Measurements from ENCODE around the gene ZBTB7C. TPM values are rescaled to one million over a fixed set of nuclear protein-coding genes. Genes with fewer than 3 reads are reported as not detected.
A peak's percentile ranks its signal among the peaks of the same experiment; 100 is the strongest.

ZBTB7C gene
- total RNA-seq, 1 donor from 2014 or later: 1.1 TPM

DNA sequence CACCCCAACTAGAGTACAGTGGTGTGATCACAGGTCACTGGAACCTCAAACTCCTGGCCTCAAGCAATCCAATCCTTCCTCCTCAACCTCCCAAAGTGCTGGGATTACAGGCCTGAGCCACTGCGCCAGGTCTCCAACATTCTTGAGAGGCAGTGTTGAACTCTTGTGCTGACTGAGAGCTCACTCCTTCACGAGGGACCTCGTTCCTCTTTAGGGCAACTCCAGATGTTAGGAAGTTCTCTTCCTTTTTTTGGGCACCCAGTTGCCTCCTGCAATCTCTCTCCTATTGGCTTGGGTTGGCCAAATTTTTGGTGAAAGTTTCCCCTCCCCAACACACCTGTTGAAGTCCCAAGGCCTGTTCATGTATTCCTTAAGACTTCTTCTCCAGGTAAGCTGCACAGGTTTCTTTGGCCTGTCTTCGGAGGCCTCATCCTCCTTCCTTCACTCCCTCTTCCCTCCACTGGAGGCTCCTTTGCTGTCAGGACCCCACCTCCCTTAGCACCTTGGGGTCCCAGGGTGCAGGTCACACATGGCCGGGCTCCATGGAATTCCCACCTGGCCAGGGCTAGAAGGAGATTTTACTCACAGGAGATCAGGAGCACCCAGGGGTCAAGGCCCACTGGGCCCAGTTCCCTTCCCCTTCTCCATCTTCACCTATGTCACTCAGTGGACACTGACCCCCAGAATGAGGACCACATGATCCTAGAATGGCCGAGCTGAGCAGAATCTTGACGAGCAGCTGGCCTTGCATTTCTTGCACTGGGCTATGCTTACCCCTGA lies 384.1 kb downstream of the ZBTB7C start:
- H3K36me3 ChIP-seq (ENCODE audit: control insufficient read depth, insufficient read depth, low read length): no peaks in the 10 kb centered on the region
- DNase-seq (ENCODE audit: low read depth): no peak
- no peak for TF ChIP-seq CTCF (IDR thresholded peaks at IDR 0.05; ENCODE audit: insufficient read depth, low read length, poor library complexity, severe bottlenecking)
- H3K27me3 ChIP-seq (ENCODE audit: control insufficient read depth, insufficient read depth, low read length): peaks cover 3% of the 10 kb centered on the region
- H3K4me3 ChIP-seq (ENCODE audit: low read depth, low read length): no peak overlapping the region

GRCh38 chr18:48024009-48024512 lies 385.1 kb downstream of the ZBTB7C start:
- TF ChIP-seq CTCF (IDR thresholded peaks at IDR 0.05; ENCODE audit: insufficient read depth, low read length, poor library complexity, severe bottlenecking): no peak
- Histone ChIP-seq H3K36me3 (ENCODE audit: control insufficient read depth, insufficient read depth, low read length) (no peaks in the 10 kb centered on the region), H3K4me3 (ENCODE audit: low read depth, low read length) (no peak overlapping the region), H3K27me3 (ENCODE audit: control insufficient read depth, insufficient read depth, low read length) (peaks cover 3% of the 10 kb centered on the region)
- DNase-seq (ENCODE audit: low read depth): no peak

DNA sequence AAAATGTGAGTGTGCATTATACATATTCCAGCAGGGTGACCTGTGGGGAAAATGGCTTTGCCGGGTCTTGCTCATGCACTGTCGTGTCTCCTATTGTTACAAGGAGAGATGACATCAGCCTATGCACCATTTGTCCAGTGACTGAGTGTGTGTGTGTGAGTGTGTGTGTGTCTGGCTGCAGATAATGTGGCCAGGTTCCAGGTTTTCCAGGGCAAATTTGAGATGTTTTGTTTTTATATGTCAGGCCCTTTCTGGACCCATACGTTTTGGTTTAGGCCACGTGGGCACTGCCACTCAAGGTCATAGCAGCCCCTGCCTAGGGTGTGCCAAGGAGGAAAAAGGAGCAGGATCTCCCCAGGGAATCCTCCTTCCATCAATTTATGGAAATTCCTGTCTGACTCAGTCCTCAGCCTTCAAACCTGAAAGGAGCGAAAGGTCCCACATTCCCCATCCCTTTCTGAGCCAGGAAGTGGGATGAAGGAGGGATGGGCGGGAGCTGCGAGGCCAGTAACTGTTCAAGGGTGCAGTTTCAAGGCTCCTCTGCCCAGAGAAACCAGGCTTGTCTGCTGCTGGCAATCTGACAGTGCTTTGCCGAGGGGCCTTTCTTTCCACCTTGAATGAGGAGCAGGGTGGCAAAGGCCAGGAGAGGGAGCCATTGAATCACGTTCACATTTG lies 385.7 kb downstream of the ZBTB7C start:
- peaks cover 3% of the 10 kb centered on the region for H3K27me3 ChIP-seq (ENCODE audit: control insufficient read depth, insufficient read depth, low read length)
- TF ChIP-seq CTCF (IDR thresholded peaks at IDR 0.05; ENCODE audit: insufficient read depth, low read length, poor library complexity, severe bottlenecking): peak; percentile 73
- no peak overlapping the region for H3K4me3 ChIP-seq (ENCODE audit: low read depth, low read length)
- H3K36me3 ChIP-seq (ENCODE audit: control insufficient read depth, insufficient read depth, low read length): no peaks in the 10 kb centered on the region
- peak; percentile 80 for DNase-seq (ENCODE audit: low read depth)

DNA sequence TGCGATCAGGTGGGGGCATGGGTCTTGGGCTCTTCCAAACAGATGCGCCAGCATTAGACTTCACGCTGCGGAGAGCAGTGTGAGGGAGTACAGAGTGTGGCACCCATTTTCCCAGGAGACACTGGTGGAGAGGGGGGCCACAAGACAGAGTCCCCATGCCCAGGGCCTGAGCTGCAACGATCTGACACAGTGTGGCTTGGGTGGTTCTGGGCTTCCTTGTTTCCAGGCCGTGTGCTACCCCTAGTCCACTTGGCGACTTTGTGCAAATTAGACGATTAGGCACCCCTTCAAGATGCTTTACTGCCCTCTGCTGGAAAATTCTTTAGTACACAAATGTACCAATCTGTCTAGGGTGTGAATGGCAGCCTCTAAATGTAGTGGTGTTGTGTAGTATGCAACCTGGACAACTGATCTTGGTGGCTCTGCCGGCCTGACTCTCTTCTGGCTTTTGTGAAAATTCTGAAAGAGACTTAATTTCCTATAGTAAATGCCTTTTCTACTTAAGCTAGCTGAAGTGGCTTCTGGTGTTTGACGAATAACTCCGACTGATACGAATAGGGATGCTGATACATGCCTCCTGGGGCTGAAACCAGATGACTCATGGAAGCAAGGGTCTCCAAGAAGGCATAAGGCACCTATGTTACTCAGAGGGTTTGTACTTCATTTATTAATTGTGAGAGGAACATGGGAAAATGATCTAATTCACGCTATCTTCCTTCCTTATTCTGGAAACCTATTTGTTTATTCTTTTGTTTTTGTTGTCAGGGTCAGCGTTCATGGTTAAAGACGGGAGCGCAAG lies 386.5 kb downstream of the ZBTB7C start:
- peak; percentile 51 for TF ChIP-seq CTCF (IDR thresholded peaks at IDR 0.05; ENCODE audit: insufficient read depth, low read length, poor library complexity, severe bottlenecking)
- no peak for DNase-seq (ENCODE audit: low read depth)
- Histone ChIP-seq H3K4me3 (ENCODE audit: low read depth, low read length) (no peak overlapping the region), H3K27me3 (ENCODE audit: control insufficient read depth, insufficient read depth, low read length) (peaks cover 3% of the 10 kb centered on the region), H3K36me3 (ENCODE audit: control insufficient read depth, insufficient read depth, low read length) (no peaks in the 10 kb centered on the region)

DNA sequence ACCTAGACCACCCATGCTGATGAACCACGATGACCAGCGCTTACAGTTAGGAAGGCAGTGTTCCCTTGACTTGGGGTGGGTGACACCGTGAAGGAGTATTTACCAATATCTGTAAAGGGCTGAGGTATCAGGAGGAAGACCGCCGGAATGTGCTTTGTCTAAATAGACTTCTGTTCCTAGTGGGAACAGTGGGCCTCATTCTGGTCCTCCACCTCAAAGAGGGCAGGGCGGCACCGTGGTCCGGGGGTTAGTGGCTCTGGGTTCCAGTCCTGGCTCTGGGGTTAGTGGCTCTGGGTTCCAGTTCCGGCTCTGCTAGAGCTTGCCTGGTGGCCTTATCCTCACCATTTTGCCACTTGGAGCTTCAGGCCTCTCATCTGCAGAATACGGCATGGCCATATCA lies 387.2 kb downstream of the ZBTB7C start:
- DNase-seq (ENCODE audit: low read depth): no peak
- H3K36me3 ChIP-seq (ENCODE audit: control insufficient read depth, insufficient read depth, low read length): no peaks in the 10 kb centered on the region
- no peak for TF ChIP-seq CTCF (IDR thresholded peaks at IDR 0.05; ENCODE audit: insufficient read depth, low read length, poor library complexity, severe bottlenecking)
- H3K4me3 ChIP-seq (ENCODE audit: low read depth, low read length): no peak overlapping the region
- peaks cover 3% of the 10 kb centered on the region for H3K27me3 ChIP-seq (ENCODE audit: control insufficient read depth, insufficient read depth, low read length)

All from kidney epithelial cell (primary cell).